ENCODE measurements around the gene SGCA.

DNA sequence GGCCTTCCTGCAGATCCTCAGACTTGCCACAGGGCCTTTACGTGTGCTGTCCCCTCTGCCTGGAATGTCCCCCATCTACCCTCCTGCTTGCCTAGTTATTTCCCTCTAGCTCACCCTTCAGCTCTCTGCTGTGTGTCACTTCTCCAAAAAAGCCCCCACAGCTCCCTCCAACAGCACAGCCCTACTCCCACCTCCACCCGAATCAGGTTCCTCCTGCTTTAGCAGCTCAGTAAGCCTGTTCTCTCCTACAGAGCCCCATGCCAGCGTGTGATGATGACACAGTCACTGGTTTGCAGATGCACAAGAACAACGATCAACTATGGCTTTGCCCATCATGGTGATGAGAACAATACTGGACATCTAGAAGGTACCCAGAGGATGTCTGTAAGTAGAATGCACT, 28.8 kb upstream of the SGCA start:
- TF ChIP-seq CTCF (IDR thresholded peaks at IDR 0.05) (no peak), POLR2A (IDR thresholded peaks at IDR 0.05; ENCODE audit: low read depth) (no peak), POLR2AphosphoS5 (IDR thresholded peaks at IDR 0.05) (no peak)

Measured in esophagus muscularis mucosa (tissue), 3 donors.